ENCODE data around the gene SKIDA1.
"Not testable (repeated sequence)": the region's sequence is repeated elsewhere in the genome, so short reads cannot be mapped to it uniquely, and the experiment has no call there.

The SKIDA1 gene

DNA sequence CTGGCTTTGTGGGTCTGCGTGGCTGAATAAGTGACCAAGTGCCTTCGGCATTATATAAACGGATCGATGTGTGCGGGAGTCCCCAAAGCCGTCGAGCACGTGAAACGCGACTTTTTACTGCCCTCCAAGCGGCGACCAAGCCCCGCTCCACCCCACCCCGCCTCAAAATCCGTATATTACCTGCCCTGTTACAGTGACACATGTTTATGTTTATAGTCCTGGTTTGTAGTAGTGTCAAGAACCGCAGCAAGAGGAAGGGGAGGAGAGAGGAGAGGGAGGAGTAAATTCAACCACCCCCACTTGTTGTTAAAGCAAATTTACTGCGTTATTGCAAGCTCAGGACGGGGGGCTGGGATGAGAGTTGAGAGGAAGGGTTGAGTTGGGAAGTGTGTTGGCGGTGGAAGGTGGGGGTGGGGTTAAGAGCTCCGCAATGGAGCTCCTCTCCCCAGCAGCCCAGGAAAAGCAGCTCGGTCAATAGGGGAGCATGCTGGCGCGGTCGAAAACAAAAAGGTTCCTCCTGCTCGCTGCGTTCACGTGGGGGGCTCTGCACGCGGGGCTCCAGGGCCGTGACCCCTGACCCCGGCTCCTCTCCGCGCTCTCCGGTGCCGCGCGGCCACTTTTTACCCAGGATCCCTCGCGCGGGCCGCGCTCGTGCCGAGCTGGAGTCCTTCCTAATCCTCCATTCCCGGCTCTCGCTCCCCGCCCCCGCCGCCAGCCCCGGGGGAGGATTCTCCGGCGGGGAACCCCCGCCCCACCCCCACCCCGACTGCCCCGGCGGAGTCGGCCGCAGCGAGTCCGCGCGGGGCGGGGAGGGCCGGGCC is at the start of gene SKIDA1:
SKIDA1 (minus strand) TSS at position 316 of the 821 bp plus-strand sequence. CDS start 7,860 bp downstream, outside the sequence.
- TF ChIP-seq, protein P1, sequence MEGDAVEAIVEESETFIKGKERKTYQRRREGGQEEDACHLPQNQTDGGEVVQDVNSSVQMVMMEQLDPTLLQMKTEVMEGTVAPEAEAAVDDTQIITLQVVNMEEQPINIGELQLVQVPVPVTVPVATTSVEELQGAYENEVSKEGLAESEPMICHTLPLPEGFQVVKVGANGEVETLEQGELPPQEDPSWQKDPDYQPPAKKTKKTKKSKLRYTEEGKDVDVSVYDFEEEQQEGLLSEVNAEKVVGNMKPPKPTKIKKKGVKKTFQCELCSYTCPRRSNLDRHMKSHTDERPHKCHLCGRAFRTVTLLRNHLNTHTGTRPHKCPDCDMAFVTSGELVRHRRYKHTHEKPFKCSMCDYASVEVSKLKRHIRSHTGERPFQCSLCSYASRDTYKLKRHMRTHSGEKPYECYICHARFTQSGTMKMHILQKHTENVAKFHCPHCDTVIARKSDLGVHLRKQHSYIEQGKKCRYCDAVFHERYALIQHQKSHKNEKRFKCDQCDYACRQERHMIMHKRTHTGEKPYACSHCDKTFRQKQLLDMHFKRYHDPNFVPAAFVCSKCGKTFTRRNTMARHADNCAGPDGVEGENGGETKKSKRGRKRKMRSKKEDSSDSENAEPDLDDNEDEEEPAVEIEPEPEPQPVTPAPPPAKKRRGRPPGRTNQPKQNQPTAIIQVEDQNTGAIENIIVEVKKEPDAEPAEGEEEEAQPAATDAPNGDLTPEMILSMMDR (conservative IDR thresholded peaks at IDR 0.05), result no peak
- peak; percentile 71; the same call in 1 of the 2 replicates for TF ChIP-seq ZFX (IDR thresholded peaks at IDR 0.05)
- H3K27ac ChIP-seq, result peak within 1 kb of the TSS; percentile 71

GRCh38 chr10:21574514-21574913 is 49.0 kb upstream of the SKIDA1 start:
- not testable (repeated sequence) for H3K27ac ChIP-seq

DNA sequence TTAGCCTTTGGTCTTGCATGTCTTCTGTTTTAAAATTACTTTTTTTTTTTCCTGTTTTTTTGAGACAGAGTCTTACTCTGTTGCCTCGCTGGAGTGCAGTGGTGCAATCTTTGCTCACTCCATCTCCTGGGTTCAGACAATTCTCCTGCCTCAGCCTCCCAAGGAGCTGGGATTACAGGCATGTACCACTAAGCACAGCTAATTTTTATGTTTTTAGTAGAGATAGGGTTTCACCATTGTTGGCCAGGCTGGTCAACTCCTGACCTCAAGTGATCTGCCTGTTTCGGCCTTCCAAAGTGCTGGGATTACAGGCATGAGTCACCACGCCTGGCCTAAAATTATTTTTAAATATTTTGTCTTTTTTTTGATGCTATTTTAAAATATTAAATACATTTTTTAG is 47.1 kb upstream of the SKIDA1 start:
- TF ChIP-seq ZFX (IDR thresholded peaks at IDR 0.05), result no peak
- TF ChIP-seq, protein P1 (conservative IDR thresholded peaks at IDR 0.05), result no peak

GRCh38 chr10:21570761-21571521 is 45.5 kb upstream of the SKIDA1 start:
- H3K27ac ChIP-seq, result no peak overlapping the region

More for the DNA sequence above, 47.1 kb upstream of the SKIDA1 start:
- no peak overlapping the region for H3K27ac ChIP-seq

DNA sequence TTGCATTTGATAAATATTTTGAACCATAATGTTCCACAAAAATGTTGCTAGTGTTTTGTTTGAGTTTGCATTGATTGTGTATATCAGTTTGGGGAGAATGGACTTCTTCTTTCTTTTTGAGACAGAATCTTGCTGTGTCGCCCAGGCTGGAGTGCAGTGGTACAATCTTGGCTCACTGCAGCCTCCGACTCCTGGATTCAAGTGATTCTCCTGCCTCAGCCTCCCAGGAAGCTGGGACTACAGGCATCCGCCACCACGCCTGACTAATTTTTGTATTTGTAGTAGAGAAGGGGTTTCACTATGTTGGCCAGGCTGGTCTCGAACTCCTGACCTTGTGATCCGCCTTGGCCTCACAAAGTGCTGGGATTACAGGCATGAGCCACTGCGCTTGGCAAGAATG is 33.5 kb upstream of the SKIDA1 start:
- not testable (repeated sequence) for H3K27ac ChIP-seq

More at GRCh38 chr10:21570761-21571521, 45.5 kb upstream of the SKIDA1 start:
- TF ChIP-seq, protein P1 (conservative IDR thresholded peaks at IDR 0.05), result no peak
- no peak for TF ChIP-seq ZFX (IDR thresholded peaks at IDR 0.05)

- no peak for TF ChIP-seq ZFX (IDR thresholded peaks at IDR 0.05)
- TF ChIP-seq, protein P1 (conservative IDR thresholded peaks at IDR 0.05), result no peak
- no peak overlapping the region for H3K27ac ChIP-seq
Measured at GRCh38 chr10:21556527-21556926, 31.0 kb upstream of the SKIDA1 start.

- TF ChIP-seq, protein P1 (conservative IDR thresholded peaks at IDR 0.05), result no peak
- TF ChIP-seq ZFX (IDR thresholded peaks at IDR 0.05), result no peak
- no peak overlapping the region for H3K27ac ChIP-seq
Measured at GRCh38 chr10:21552638-21553037, 27.2 kb upstream of the SKIDA1 start.

GRCh38 chr10:21547246-21547645 is 21.8 kb upstream of the SKIDA1 start:
- H3K27ac ChIP-seq, result no peak overlapping the region
- TF ChIP-seq, protein P1 (conservative IDR thresholded peaks at IDR 0.05), result no peak
- TF ChIP-seq ZFX (IDR thresholded peaks at IDR 0.05), result no peak

- H3K27ac ChIP-seq, result not testable (repeated sequence)
Measured at GRCh38 chr10:21540701-21541100, 15.2 kb upstream of the SKIDA1 start.
